H9 (cell line): ENCODE measurements around the gene CD93. TPM values are rescaled to one million over a fixed set of nuclear protein-coding genes. Genes with fewer than 3 reads are reported as not detected.

Experiments used
- DNase-seq: peaks from one replicate; pipeline ENCODE4 v3.0.0-alpha.2; 2017
- H2AFZ ChIP-seq: one replicate; pipeline ENCODE4 v1.6.1; 2013; ENCODE audit warnings: mild to moderate bottlenecking, low read length, control low read depth, moderate library complexity
- H2AK5ac ChIP-seq: 2 replicates; pipeline ENCODE4 v1.6.1; 2013; ENCODE audit warnings: low read length, control low read depth, mixed read lengths; ENCODE audit not compliant: insufficient read length
- H2BK120ac ChIP-seq: one replicate; pipeline ENCODE4 v1.6.1; 2013; ENCODE audit warnings: low read depth, mild to moderate bottlenecking, low read length, control low read depth, inconsistent platforms; ENCODE audit not compliant: poor library complexity, severe bottlenecking
- H2BK12ac ChIP-seq: 2 replicates; pipeline ENCODE4 v1.6.1; 2013; ENCODE audit warnings: low read length, control low read depth, mixed read lengths, low read depth; ENCODE audit not compliant: insufficient read length
- H2BK15ac ChIP-seq: 2 replicates; pipeline ENCODE4 v1.6.1; 2013; ENCODE audit warnings: low read depth, low read length, control low read depth
- H2BK20ac ChIP-seq: one replicate; pipeline ENCODE4 v1.6.1; 2013; ENCODE audit warnings: low read depth, mild to moderate bottlenecking, low read length, control low read depth, inconsistent platforms; ENCODE audit not compliant: poor library complexity, severe bottlenecking
- H2BK5ac ChIP-seq: 2 replicates; pipeline ENCODE4 v1.6.1; 2013; ENCODE audit warnings: low read length, control low read depth, mixed read lengths; ENCODE audit not compliant: insufficient read length
- H3K14ac ChIP-seq: 2 replicates; pipeline ENCODE4 v1.6.1; 2013; ENCODE audit warnings: low read length, control low read depth; ENCODE audit not compliant: insufficient read depth
- H3K18ac ChIP-seq: 2 replicates; pipeline ENCODE4 v1.6.1; 2013; ENCODE audit warnings: low read depth, mild to moderate bottlenecking, mixed read lengths, low read length, control low read depth; ENCODE audit not compliant: insufficient read length
- H3K23ac ChIP-seq: 2 replicates; pipeline ENCODE4 v1.6.1; 2013; ENCODE audit warnings: low read length, control low read depth, mixed read lengths, low read depth; ENCODE audit not compliant: insufficient read length
- H3K23me2 ChIP-seq: 2 replicates; pipeline ENCODE4 v1.6.1; 2013; ENCODE audit warnings: low read depth, mild to moderate bottlenecking, mixed read lengths, low read length, control low read depth; ENCODE audit not compliant: insufficient read length, poor library complexity, severe bottlenecking
- H3K27ac ChIP-seq: 2 replicates; pipeline ENCODE4 v1.5.1; 2013; ENCODE audit warnings: low read length, control low read depth, mixed read lengths, low read depth; ENCODE audit not compliant: insufficient read length
- H3K27me3 ChIP-seq: 2 replicates; pipeline ENCODE4 v1.6.1; 2013; ENCODE audit warnings: low read length, control low read depth, inconsistent platforms; ENCODE audit not compliant: insufficient read depth
- H3K4ac ChIP-seq: 2 replicates; pipeline ENCODE4 v1.6.1; 2013; ENCODE audit warnings: low read depth, mild to moderate bottlenecking, control low read depth, inconsistent platforms, low read length, moderate library complexity
- H3K4me1 ChIP-seq: 2 replicates; pipeline ENCODE4 v1.6.1; 2013; ENCODE audit warnings: low read length, control low read depth, inconsistent platforms; ENCODE audit not compliant: insufficient read depth
- H3K4me2 ChIP-seq: 2 replicates; pipeline ENCODE4 v1.6.1; 2013; ENCODE audit warnings: low read length, control low read depth, mixed read lengths; ENCODE audit not compliant: insufficient read length, insufficient read depth
- H3K56ac ChIP-seq: 2 replicates; pipeline ENCODE4 v1.6.1; 2013; ENCODE audit warnings: low read depth, mild to moderate bottlenecking, mixed read lengths, low read length, control low read depth; ENCODE audit not compliant: insufficient read length
- H3K79me1 ChIP-seq: 2 replicates; pipeline ENCODE4 v1.6.1; 2013; ENCODE audit warnings: low read depth, mild to moderate bottlenecking, moderate library complexity, low read length, control low read depth, inconsistent platforms; ENCODE audit not compliant: insufficient read depth, poor library complexity, severe bottlenecking
- H3K79me2 ChIP-seq: 2 replicates; pipeline ENCODE4 v1.6.1; 2013; ENCODE audit warnings: low read length, control low read depth, inconsistent platforms; ENCODE audit not compliant: insufficient read depth
- H3K9ac ChIP-seq: 2 replicates; pipeline ENCODE4 v1.6.1; 2013; ENCODE audit warnings: low read length, control low read depth, mixed read lengths; ENCODE audit not compliant: insufficient read length; ENCODE audit errors: extremely low read depth
- H3K9me3 ChIP-seq: one replicate; pipeline ENCODE4 v1.6.1; 2013; ENCODE audit warnings: low read depth, low read length, inconsistent platforms; ENCODE audit not compliant: control insufficient read depth
- H3T11ph ChIP-seq: one replicate; pipeline ENCODE4 v1.6.1; 2013; ENCODE audit warnings: mild to moderate bottlenecking, low read length, control low read depth, inconsistent platforms
- H4K20me1 ChIP-seq: one replicate; pipeline ENCODE4 v1.6.1; 2013; ENCODE audit not compliant: control insufficient read depth, insufficient read length, insufficient read depth
- H4K5ac ChIP-seq: 2 replicates; pipeline ENCODE4 v1.6.1; 2013; ENCODE audit warnings: low read depth, mild to moderate bottlenecking, mixed read lengths, low read length, control low read depth; ENCODE audit not compliant: insufficient read length
- H4K8ac ChIP-seq: replicated peaks from 2 replicates; pipeline ENCODE4 v1.6.1; 2013; ENCODE audit warnings: low read length, control low read depth, mixed read lengths, low read depth; ENCODE audit not compliant: insufficient read length
- H4K91ac ChIP-seq: 2 replicates; pipeline ENCODE4 v1.6.1; 2013; ENCODE audit warnings: low read depth, mild to moderate bottlenecking, moderate library complexity, mixed read lengths, low read length, control low read depth; ENCODE audit not compliant: insufficient read length
- H3K27ac Mint-ChIP-seq, 3 experiments: 2 replicates in 2 of 3; 3 replicates in 1 of 3; pipeline ENCODE4 v1.8.0; 2020 to 2021; ENCODE audit warnings: mixed read lengths in 3 of 3, mild to moderate bottlenecking in 1 of 3, moderate library complexity in 1 of 3
- H3K27me3 Mint-ChIP-seq: 2 replicates; pipeline ENCODE4 v1.8.0; 2021; ENCODE audit warnings: low read depth, mild to moderate bottlenecking, moderate library complexity, mixed read lengths
- H3K36me3 Mint-ChIP-seq, 3 experiments: 2 replicates in 2 of 3; 3 replicates in 1 of 3; pipeline ENCODE4 v1.8.0; 2020 to 2021; ENCODE audit warnings: low read depth in 3 of 3, mixed read lengths in 3 of 3; ENCODE audit not compliant: insufficient read depth in 1 of 3
- H3K4me1 Mint-ChIP-seq, 2 experiments: 2 replicates each; pipeline ENCODE4 v1.8.0; 2020; ENCODE audit warnings: mixed read lengths in 2 of 2
- H3K4me3 Mint-ChIP-seq, 2 experiments: 2 replicates in 1 of 2; 3 replicates in 1 of 2; pipeline ENCODE4 v1.8.0; 2020 to 2021; ENCODE audit warnings: mild to moderate bottlenecking in 2 of 2, mixed read lengths in 2 of 2, moderate library complexity in 1 of 2
- H3K9me3 Mint-ChIP-seq, 2 experiments: 2 replicates in 1 of 2; 3 replicates in 1 of 2; pipeline ENCODE4 v1.8.0; 2020; ENCODE audit warnings: mild to moderate bottlenecking in 2 of 2, mixed read lengths in 2 of 2, moderate library complexity in 1 of 2
- WGBS: extraction: QIAGEN DNeasy Blood & Tissue Kit; methylation state at CpG from one replicate; pipeline ENCODE4 v1.1.7; 2013; ENCODE audit warnings: missing lambda C conversion rate, low lambda C conversion rate, mixed read lengths; ENCODE audit not compliant: insufficient read length; ENCODE audit errors: extremely low coverage; 5-methylcytosine and 5-hydroxymethylcytosine counted together
- total RNA-seq: library from RNA; stranded (reverse); gene quantifications from 2 replicates; pipeline ENCODE4 v1.2.1, GENCODE V29; 2021
- TF ChIP-seq, protein P1 (sequence below): fragments of 200-600 bp; sonication (generic); conservative IDR thresholded peaks from 3 replicates; pipeline ENCODE4 v1.8.0; 2021; ENCODE audit warnings: antibody characterized with exemption, mild to moderate bottlenecking

Gene CD93
- total RNA-seq, 1 experiment from 2014 or later: not detected

- Histone ChIP-seq H2AK5ac (no peak overlapping the region), H4K91ac (no peak overlapping the region), H3K14ac (no peak overlapping the region), H2AFZ (no peak overlapping the region), H3K23ac (no peak overlapping the region), H2BK120ac (no peak overlapping the region), H3K23me2 (no peaks in the 10 kb centered on the region), H2BK15ac (no peak overlapping the region), H3K79me1 (no peaks in the 10 kb centered on the region), H2BK5ac (no peak overlapping the region), H4K20me1 (no peaks in the 10 kb centered on the region), H3K4me1 (no peaks in the 10 kb centered on the region), H2BK20ac (no peak overlapping the region), H3K79me2 (no peaks in the 10 kb centered on the region), H3K56ac (no peak overlapping the region), H3K27me3 (no peaks in the 10 kb centered on the region), H3K9me3 (no peaks in the 10 kb centered on the region), H3K27ac (no peak overlapping the region), H3K9ac (no peak overlapping the region), H3T11ph (no peak overlapping the region), H2BK12ac (no peak overlapping the region), H3K4ac (no peak overlapping the region), H3K18ac (no peak overlapping the region), H4K8ac (no peak overlapping the region), H3K4me2 (no peak overlapping the region), H4K5ac (no peak overlapping the region)
- WGBS: no CpG with 5 or more reads among the region's 8 CpGs
- H3K4me1 Mint-ChIP-seq: peaks cover 14 to 19% of the 10 kb centered on the region in 2 experiments
- H3K4me3 Mint-ChIP-seq: no peak overlapping the region
- no peak for DNase-seq
- H3K27me3 Mint-ChIP-seq: peaks cover 4% of the 10 kb centered on the region; the same call in 1 of the 2 replicates
- TF ChIP-seq, protein P1, sequence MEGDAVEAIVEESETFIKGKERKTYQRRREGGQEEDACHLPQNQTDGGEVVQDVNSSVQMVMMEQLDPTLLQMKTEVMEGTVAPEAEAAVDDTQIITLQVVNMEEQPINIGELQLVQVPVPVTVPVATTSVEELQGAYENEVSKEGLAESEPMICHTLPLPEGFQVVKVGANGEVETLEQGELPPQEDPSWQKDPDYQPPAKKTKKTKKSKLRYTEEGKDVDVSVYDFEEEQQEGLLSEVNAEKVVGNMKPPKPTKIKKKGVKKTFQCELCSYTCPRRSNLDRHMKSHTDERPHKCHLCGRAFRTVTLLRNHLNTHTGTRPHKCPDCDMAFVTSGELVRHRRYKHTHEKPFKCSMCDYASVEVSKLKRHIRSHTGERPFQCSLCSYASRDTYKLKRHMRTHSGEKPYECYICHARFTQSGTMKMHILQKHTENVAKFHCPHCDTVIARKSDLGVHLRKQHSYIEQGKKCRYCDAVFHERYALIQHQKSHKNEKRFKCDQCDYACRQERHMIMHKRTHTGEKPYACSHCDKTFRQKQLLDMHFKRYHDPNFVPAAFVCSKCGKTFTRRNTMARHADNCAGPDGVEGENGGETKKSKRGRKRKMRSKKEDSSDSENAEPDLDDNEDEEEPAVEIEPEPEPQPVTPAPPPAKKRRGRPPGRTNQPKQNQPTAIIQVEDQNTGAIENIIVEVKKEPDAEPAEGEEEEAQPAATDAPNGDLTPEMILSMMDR: no peak
- H3K9me3 Mint-ChIP-seq: no peaks in the 10 kb centered on the region
- H3K36me3 Mint-ChIP-seq: no peaks in the 10 kb centered on the region
- no peak overlapping the region for H3K27ac Mint-ChIP-seq
These were observed 5.7 kb upstream of the CD93 start for GRCh38 chr20:23091721-23092383.
